Skeletal muscle cell (primary cell): ENCODE data around the gene PNPLA2.

Experiments used
- DNase-seq: peaks from one replicate; pipeline ENCODE4 v3.0.0-alpha.2; 2010; ENCODE audit warnings: low read depth
- H3K4me3 ChIP-seq: 2 replicates; pipeline ENCODE4 v1.5.1; 2011; ENCODE audit warnings: low read depth, mild to moderate bottlenecking, control low read depth, low read length, moderate library complexity

PNPLA2 gene

GRCh38 chr11:827146-827896 lies 8.6 kb downstream of the PNPLA2 start:
- peak overlapping the region; percentile 29 for H3K4me3 ChIP-seq
- no peak for DNase-seq

GRCh38 chr11:827897-828192 lies 9.1 kb downstream of the PNPLA2 start, which contains the start of gene CRACR2B:
TSS of gene CRACR2B (plus strand) at chr11:827919. CDS start at chr11:828608, 689 bp downstream.
- no peak for DNase-seq
- H3K4me3 ChIP-seq = peak within 1 kb of the TSS; percentile 29

GRCh38 chr11:828506-829175 lies 9.9 kb downstream of the PNPLA2 start:
- DNase-seq = no peak
- H3K4me3 ChIP-seq = no peak overlapping the region

- H3K4me3 ChIP-seq = peak overlapping the region; percentile 42
Measured at GRCh38 chr11:829176-829846, 10.6 kb downstream of the PNPLA2 start.

GRCh38 chr11:829847-830294 lies 11.2 kb downstream of the PNPLA2 start:
- peak overlapping the region; percentile 42 for H3K4me3 ChIP-seq
- DNase-seq = no peak

More at GRCh38 chr11:829176-829846, 10.6 kb downstream of the PNPLA2 start:
- DNase-seq = no peak

- DNase-seq = no peak
- H3K4me3 ChIP-seq = peak overlapping the region; percentile 42
Measured at GRCh38 chr11:830295-831117, 11.8 kb downstream of the PNPLA2 start.

- DNase-seq = no peak
- peak overlapping the region; percentile 42 for H3K4me3 ChIP-seq
Measured at GRCh38 chr11:831118-831864, 12.6 kb downstream of the PNPLA2 start.

- no peak for DNase-seq
- H3K4me3 ChIP-seq = peak overlapping the region; percentile 48
Measured at GRCh38 chr11:831961-832528, 13.3 kb downstream of the PNPLA2 start.

GRCh38 chr11:832529-833113 lies 13.9 kb downstream of the PNPLA2 start, which contains the start of gene CD151:
TSS of gene CD151 (plus strand) at chr11:832952. CDS start at chr11:836070, 3,118 bp downstream.
- no peak for DNase-seq
- H3K4me3 ChIP-seq = peak within 1 kb of the TSS; percentile 78

- H3K4me3 ChIP-seq = peak overlapping the region; percentile 78
- no peak for DNase-seq
Measured at GRCh38 chr11:833114-833791, 14.5 kb downstream of the PNPLA2 start.

GRCh38 chr11:833849-834311 lies 15.2 kb downstream of the PNPLA2 start:
- DNase-seq = no peak
- H3K4me3 ChIP-seq = peak overlapping the region; percentile 78

GRCh38 chr11:834371-835316 lies 15.9 kb downstream of the PNPLA2 start:
- peak overlapping the region; percentile 78 for H3K4me3 ChIP-seq
- no peak for DNase-seq

- DNase-seq = no peak
- no peak overlapping the region for H3K4me3 ChIP-seq
Measured at GRCh38 chr11:836274-836673, 17.6 kb downstream of the PNPLA2 start.

- no peak for DNase-seq
- H3K4me3 ChIP-seq = no peak overlapping the region
Measured at GRCh38 chr11:836700-837099, 18.0 kb downstream of the PNPLA2 start.

- no peak for DNase-seq
Measured at GRCh38 chr11:837189-837989, 18.7 kb downstream of the PNPLA2 start.

GRCh38 chr11:837990-838307 lies 19.2 kb downstream of the PNPLA2 start:
- H3K4me3 ChIP-seq = no peak overlapping the region
- DNase-seq = no peak

More at GRCh38 chr11:837189-837989, 18.7 kb downstream of the PNPLA2 start:
- H3K4me3 ChIP-seq = no peak overlapping the region
